Stimulated activated CD8-positive, alpha-beta memory T cell treated with anti-CD3 and anti-CD28 coated beads, Interleukin-2, amount 100 ng/mL, for 1 hour (primary cell): ENCODE data around the gene TMEM87B.

ENCODE experiments used
- DNase-seq, 2 donors: peaks; one replicate each; pipeline ENCODE4 v3.0.0-alpha.2; 2020; ENCODE audit warnings: low read depth in 2 of 2

Gene TMEM87B

DNA sequence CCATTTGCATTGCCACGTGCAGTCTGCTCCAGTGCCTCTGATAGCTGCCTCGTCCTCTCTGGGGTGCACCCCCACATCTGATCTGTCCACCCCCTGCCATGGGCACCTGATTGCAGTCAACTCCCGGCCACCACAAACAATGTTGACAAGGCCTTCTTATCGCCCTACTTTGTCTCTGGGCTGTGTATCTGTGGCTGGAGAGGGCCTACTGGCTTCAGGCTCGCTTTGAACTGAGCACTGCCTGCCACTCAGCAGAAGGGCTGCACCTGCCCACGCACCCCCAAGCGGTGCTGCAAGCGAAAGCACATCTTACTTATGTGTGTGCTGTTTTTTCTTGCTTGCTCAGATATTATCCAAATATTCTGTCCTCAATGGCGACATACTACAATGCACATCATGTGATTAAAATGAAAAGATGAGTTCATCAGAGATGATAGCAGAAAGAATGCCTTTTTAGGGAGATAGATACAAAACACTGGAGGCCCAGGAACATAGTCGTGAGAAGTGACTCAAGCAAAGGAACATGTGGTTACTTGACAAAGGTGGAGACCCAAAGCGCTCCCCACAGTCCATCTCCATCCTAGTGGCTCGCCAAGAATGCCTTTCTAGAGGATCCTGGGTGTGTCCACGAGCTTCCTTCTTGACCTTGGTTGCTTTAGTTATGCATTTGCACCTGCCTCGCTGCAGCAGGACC lies 111.9 kb downstream of the TMEM87B start:
- no peak for DNase-seq

DNA sequence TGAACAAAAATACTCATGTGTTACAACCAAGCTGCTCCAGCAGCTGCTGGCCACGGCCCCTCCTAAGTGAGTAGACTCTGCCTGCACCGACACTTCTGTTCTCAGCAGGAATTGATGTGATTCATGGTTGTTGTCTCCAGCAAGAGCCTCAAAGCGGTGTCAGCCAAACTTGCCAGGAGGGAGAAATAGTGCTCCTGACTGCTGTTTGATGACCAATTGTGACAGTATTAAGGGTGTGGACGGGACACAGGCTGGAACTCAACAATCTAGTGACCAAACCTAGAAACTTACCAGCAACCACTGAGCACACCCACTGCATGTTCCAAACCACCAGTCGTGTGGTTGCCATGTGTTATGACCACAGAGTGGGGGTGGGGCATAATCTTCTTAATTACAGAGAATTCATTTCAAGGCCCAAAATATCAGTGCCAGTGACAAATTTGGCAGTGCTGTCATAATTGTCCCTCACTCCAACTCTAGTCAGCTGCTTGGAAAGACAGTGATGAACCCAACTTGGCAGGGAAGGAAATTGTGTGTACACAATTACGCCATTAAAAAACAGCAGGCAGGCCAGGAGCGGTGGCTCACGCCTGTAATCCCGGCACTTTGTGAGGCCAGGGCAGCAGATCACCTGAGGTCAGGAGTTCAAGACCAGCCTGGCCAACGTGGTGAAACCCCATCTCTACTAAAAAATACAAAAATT lies 113.5 kb downstream of the TMEM87B start:
- DNase-seq: no peak
